Hepatocyte (in vitro differentiated cells): Measurements from ENCODE around the gene LRSAM1.

Experiments used
- EZH2 ChIP-seq: fragments of 200-600 bp; sonication (generic); IDR thresholded peaks from 2 replicates; pipeline ENCODE4 v1.6.1; 2016; ENCODE audit warnings: antibody characterized with exemption, mild to moderate bottlenecking, borderline replicate concordance
- TF ChIP-seq, protein P1 (sequence below): fragments of 200-600 bp; sonication (generic); IDR thresholded peaks from 2 replicates; pipeline ENCODE4 v1.5.1; 2016; ENCODE audit warnings: antibody characterized with exemption, mild to moderate bottlenecking; ENCODE audit not compliant: poor library complexity

DNA sequence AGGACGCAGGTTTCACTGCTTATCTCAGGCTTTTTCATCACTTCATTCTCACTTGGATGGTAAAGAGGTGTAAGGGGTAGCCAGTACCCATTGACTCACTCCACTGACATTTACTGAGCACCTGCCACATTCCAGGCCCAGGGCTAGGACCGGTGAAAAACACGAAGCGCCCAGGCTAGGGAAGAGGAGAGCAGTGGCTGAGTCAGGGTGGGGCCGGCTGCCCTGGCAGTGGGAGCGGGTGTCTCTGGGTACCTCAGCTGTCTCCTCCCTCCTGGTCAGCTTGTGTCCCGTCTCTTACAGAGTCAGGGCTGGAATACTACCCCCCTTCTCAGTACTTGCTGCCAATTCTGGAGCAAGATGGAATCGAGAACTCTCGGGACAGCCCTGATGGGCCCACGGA, 22.2 kb downstream of the LRSAM1 start:
- TF ChIP-seq EZH2: no peak
- TF ChIP-seq, protein P1, sequence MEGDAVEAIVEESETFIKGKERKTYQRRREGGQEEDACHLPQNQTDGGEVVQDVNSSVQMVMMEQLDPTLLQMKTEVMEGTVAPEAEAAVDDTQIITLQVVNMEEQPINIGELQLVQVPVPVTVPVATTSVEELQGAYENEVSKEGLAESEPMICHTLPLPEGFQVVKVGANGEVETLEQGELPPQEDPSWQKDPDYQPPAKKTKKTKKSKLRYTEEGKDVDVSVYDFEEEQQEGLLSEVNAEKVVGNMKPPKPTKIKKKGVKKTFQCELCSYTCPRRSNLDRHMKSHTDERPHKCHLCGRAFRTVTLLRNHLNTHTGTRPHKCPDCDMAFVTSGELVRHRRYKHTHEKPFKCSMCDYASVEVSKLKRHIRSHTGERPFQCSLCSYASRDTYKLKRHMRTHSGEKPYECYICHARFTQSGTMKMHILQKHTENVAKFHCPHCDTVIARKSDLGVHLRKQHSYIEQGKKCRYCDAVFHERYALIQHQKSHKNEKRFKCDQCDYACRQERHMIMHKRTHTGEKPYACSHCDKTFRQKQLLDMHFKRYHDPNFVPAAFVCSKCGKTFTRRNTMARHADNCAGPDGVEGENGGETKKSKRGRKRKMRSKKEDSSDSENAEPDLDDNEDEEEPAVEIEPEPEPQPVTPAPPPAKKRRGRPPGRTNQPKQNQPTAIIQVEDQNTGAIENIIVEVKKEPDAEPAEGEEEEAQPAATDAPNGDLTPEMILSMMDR: no peak
